ELR (cell line): ENCODE measurements around the gene RASSF8.

Source experiments
- DNase-seq: peaks from one replicate; pipeline ENCODE4 v3.0.0-alpha.2; 2015; ENCODE audit warnings: low read depth

Gene RASSF8

GRCh38 chr12:26058818-26059217, 100.3 kb downstream of the RASSF8 start:
- DNase-seq, result peak; percentile 10

- DNase-seq, result no peak
Observed at GRCh38 chr12:26062006-26062405, 103.5 kb downstream of the RASSF8 start.

GRCh38 chr12:26062566-26062965, 104.1 kb downstream of the RASSF8 start:
- DNase-seq, result peak; percentile 78

GRCh38 chr12:26065451-26065850, 107.0 kb downstream of the RASSF8 start:
- DNase-seq, result no peak

GRCh38 chr12:26068503-26068902, 110.0 kb downstream of the RASSF8 start:
- DNase-seq, result no peak

GRCh38 chr12:26069796-26070195, 111.3 kb downstream of the RASSF8 start:
- no peak for DNase-seq

GRCh38 chr12:26077915-26078702, 119.6 kb downstream of the RASSF8 start:
- DNase-seq, result peak; percentile 79

GRCh38 chr12:26080911-26081310, 122.4 kb downstream of the RASSF8 start:
- no peak for DNase-seq

- DNase-seq, result no peak
Observed at GRCh38 chr12:26086936-26087335, 128.5 kb downstream of the RASSF8 start.

GRCh38 chr12:26088998-26089397, 130.5 kb downstream of the RASSF8 start:
- no peak for DNase-seq

- DNase-seq, result peak; percentile 57
Observed at GRCh38 chr12:26090836-26091510, 132.5 kb downstream of the RASSF8 start.

GRCh38 chr12:26091822-26092221, 133.3 kb downstream of the RASSF8 start:
- DNase-seq, result peak; percentile 4

- peak; percentile 3 for DNase-seq
Observed at GRCh38 chr12:26092346-26093105, 134.0 kb downstream of the RASSF8 start.

- no peak for DNase-seq
Observed at GRCh38 chr12:26095186-26095585, 136.7 kb downstream of the RASSF8 start.

- DNase-seq, result no peak
Observed at GRCh38 chr12:26096036-26096435, 137.6 kb downstream of the RASSF8 start.

GRCh38 chr12:26097046-26097878, 138.8 kb downstream of the RASSF8 start:
- peak; percentile 79 for DNase-seq

- no peak for DNase-seq
Observed at GRCh38 chr12:26100666-26101349, 142.3 kb downstream of the RASSF8 start.

- no peak for DNase-seq
Observed at GRCh38 chr12:26101350-26101734, 142.9 kb downstream of the RASSF8 start.

GRCh38 chr12:26101763-26102162, 143.3 kb downstream of the RASSF8 start:
- no peak for DNase-seq

- no peak for DNase-seq
Observed at GRCh38 chr12:26102953-26103352, 144.5 kb downstream of the RASSF8 start.

- DNase-seq, result no peak
Observed at GRCh38 chr12:26106347-26106746, 147.9 kb downstream of the RASSF8 start.
